Fibroblast of skin of left quadriceps (primary cell): ENCODE measurements around the gene ST7.

Experiments used
- DNase-seq, 2 experiments: peaks; one replicate each; pipeline ENCODE4 v3.0.0-alpha.2; 2013; ENCODE audit warnings: low read depth in 2 of 2

Gene ST7

DNA sequence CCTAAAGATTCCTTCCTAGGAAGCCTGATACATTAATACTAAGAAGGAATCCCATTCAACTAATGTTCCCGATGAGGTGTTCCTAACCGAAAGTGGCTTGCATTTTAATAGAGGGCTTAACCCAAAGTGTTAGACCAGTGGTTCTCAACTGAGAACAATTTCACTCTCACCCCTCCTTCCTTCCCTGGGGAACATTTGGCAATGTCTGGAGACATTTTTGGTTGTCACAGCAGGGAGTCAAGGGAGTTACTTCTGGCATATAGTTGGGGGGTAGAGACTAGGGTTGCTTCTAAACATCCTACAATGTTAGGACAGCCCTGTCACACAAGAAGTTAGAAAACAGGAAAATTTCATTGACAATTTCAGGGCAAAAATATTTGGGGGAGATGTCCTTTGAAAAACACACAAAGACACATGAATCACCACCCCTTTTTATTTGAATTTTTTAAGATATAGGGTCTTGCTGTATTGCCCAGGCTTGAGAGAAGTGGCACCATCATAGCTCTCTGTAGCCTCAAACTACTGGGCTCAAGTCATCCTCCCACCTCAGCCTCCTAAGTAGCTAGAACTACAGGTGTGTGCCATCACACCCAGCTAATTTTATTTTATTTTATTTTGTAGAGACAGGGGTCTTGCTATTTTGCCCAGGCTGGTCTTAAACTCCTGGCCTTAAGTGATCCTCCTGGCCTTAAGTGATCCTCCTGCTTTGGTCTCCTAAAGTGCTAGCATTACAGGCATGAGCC is 318.9 kb downstream of the ST7 start:
- DNase-seq: no peak

DNA sequence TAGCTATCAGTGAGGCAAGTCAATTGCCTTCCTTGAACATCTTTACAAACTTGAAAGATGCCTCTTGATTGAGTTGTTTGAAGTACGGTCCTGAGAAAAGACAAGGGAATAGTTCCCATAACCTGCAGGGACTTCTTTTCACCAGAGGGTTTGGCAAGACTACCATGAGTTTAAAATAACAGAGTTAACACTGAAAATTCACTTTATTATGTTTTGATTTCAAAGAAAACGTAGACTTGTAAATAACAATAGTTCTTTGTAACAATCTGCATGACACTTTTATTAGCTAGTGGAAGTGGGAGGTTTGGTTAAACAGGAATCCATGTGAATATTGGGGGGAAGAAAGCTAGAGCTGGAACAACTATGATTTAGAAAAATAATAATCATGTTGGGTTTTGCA is 320.0 kb downstream of the ST7 start:
- DNase-seq: no peak

DNA sequence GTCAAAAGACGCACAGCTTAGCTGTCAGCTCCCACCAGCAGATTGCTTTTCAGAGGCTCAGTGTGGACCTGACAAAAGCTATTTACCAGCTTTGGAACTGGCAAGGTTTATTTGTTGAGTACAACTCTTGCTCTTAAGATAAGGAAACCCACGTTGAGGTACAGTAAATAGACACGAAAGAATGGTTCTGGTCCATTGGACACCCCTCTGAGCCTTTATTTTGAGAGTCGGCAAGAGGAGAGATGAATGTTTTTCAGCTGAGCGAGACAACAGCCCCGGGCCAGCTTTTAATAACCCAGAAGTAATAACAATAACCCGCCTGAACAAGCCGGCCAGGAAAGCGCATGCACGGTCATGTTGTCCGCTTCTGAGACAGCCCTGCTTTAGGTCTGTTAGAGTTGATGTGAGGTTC is 320.5 kb downstream of the ST7 start:
- no peak for DNase-seq

DNA sequence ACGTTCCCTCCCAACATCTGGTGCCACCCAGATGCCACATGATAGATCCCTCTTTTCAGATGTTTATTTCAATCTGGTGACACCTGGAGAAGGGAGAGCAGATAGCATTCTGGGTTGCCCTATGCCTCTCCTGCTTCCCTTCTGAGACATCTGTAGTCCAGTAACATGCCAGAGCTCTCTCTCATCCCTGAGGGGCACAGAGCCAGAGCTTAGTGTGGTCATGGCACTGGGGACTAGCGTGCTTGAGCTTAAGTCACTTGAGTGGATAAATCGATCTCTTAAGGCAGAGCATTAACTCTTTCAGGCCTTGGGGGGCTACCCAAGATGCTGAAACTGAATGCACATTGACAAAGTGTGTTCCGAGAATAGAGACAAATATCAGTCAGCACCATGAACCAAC is 321.6 kb downstream of the ST7 start:
- DNase-seq: no peak

DNA sequence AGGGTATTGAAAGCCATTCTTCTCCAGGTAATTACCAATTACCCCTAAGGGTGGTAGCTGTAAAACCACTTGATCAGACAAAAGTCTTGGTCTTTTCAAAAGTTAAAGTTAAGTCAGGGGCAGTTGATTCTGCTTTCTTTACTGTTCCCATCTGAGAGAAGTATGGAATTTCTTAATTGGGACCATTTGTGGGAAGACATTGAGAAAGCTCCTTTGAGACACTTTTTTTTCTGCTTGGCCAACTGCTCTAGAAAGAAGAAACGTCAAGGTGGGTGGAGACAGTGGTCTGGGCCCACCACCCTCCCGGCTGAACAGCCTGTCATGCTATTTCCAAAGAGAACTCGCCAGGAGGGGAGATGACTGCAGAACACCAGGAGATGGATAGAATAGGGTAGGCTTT is 324.3 kb downstream of the ST7 start:
- DNase-seq: no peak

DNA sequence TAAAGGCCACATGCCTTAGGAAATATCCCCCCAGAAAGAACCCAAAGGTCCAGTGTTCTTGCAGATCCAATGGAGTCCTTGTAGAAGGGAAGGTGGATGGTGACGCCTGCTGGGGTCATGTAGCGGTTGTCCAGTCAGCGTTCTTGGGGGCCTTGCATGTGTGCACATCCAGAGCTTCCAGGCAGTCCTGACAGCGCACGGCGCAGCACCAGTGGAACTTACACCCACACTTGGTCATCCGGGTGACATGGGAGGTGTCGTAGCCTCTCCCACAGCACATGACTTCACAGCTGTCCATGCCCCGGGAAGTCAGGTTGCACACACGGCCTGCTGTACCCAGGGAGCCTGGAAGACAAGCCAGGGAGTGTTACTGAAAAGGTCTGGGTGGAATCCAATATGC is 324.7 kb downstream of the ST7 start:
- no peak for DNase-seq

DNA sequence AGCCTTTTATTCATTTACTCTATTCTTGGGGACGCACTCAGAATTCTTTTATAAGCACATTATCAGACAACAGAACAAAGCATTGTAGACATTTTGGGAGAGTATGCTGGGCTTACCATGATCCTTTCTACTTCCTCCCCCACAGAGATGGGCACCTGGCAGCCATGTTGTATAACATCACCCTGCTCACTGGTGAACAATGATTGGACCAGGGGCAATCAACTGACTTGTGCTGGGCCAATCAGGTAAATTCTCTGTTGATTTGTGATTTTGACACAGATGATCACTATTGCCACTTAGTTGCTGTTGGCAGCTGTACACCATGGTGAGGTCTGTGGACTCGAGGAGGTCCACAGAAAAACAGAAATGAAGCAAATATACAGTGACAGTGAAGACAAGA is 325.9 kb downstream of the ST7 start:
- no peak for DNase-seq
